ACHN (cell line): ENCODE results near the gene CCL8.
A peak's percentile ranks its signal among the peaks of the same experiment; 100 is the strongest.

Source experiments
- DNase-seq: peaks from one replicate; pipeline ENCODE4 v3.0.0-alpha.2; 2015
- in situ Hi-C: cut with HindIII; loops from 2 replicates; pipeline ENCODE4 v1.10.0; 2017; ENCODE audit warnings: low sequenced_read_pairs, low pct_ligation_motif_present, low pct_unique_long_range_greater_than_20kb

The CCL8 gene

DNA sequence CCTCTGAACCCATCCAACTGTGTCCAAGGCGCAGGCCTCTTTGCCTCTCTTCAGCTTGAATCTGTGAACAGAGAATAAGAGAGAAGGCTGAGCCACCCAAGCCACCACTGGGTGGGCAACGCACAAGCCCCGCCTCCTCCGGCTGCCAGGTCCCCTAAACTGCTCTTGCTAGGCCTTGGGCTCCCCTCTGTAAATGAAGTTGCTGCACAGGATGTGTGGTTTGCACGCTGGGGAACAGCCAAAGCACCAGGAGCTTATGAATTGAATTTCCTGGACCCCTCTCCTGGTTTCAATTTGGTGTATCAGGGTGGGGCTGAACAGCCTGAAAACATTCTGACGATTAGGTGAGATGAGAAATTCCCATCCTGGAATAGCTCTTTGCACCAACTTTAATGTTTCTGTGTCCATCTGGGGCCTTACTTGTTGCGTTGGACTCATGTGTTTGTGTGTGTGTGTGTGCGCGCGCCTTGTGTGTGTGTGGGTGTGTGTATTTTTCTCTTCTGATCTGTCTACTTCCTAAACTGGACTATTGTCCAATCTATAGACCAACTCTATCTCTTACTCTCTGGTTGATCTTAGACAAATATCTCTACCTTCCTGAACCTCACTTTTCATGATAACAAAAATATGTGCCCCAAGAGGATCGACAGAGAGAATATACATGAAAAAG is 41.5 kb downstream of the CCL8 start:
- in situ Hi-C loops: no loop called here
- DNase-seq: no peak

DNA sequence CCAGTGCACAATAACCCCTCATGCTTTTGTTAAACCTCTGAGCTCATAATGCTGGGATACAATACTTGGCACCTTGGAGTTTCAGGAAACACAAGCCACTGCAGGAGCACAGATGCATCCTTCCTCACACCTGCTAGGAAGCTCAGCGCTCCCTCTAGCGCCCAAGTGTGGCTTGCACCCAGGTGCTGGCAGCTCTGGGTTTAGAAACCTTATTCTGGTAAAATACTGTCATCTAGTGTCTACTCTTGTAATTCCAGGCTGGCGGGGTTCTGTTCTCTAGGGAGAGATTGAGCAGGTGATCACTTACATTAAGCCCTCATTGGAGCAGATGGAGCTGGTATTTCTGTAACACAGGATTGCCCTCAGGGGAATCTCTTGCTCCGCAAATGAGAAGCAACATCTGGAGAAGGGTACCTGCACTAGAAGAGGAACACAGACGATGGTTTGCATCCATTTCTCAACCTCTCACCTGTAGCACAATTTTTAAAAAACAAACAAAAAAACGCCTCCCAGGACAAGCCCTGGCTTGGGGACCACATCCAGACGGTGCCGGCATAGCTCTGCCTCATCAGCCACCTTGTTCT is 42.3 kb downstream of the CCL8 start:
- peak; percentile 90 for DNase-seq
- in situ Hi-C loops: no loop called here

DNA sequence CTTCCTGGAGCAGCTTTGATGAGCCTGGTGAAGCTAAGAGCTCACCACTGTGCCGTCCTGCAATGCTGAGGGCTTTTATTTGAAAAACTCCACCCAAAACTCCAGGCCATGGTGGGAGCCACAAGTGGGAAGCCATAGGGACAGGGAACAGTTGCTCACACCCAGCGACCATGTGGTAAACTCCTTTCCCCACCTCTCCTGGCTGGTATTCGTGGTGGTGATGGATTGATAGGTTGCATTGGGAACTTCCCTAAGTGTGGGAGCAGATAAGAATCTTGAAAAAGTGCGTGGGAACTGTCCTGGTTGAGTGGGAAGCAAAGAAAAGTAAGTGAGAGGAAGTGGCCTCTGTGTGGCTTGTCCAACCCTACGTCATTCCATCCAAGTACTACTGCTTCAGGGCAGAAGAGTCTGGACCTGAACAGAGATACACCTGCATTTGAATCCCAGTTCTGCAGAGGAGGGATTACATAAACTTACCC is 44.0 kb downstream of the CCL8 start, which contains the start of gene CCL1:
TSS of gene CCL1 (minus strand) at position 51 of the 479 bp plus-strand sequence. CDS start 72 bp downstream, outside the sequence.
- no peak for DNase-seq
- in situ Hi-C loops: no loop called here

DNA sequence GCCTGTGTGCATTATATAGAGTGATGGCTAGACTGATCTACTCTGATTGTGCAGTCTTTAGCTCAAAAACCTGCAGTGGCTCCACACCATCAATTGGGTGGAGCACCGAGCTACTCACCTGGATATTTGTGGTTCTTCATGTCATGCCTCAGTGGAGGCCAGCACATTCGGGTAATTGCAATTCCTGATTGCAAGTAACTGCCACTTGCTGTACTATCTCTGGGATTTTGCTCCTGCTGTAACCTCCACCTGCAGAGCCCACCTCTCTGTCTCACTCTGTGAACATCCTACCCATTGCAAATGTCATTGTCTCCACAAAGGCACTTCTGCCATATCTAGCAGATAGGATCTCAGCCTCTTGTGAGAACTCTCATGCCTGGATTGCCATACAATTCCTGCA is 45.5 kb downstream of the CCL8 start:
- no peak for DNase-seq
- in situ Hi-C loops: no loop called here

DNA sequence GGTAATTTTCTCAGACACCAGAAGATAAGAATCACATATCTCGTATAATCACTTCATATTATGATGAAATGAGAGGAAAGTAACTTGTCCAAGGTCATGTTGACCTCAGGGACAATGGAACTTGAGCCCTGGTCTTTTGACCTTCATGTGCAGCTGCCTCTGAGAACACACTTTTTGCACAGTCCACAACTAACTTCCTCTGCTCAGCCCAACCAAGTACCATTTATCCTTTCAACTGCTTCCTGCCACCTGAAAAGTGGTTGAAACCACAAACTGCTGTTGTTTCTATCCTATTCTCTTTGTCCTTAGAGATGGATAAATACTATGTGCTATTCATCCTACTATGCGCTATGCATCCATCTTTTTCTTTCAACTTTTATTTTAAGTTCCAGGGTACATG is 46.1 kb downstream of the CCL8 start:
- no peak for DNase-seq
- in situ Hi-C loops: no loop called here

DNA sequence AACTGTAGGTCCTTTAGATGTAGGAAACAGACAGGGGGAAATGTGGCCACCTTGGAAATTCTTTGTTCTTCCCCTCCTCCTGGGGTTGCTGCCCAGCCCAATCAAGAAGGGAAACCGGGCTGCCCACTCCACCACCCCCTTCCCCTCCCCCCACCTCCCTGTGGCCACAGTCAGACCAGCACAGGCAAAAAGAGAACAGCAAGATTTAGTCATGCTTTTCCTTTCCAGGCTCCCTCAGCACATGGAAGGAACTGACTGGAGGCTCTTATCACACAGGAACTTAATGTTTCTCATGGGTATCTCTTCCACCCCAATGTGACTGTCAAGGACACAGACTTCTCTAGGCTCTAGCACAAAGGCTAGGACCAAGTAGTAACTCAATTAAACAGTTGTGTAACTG is 46.8 kb downstream of the CCL8 start:
- DNase-seq: no peak
- in situ Hi-C loops: no loop called here

DNA sequence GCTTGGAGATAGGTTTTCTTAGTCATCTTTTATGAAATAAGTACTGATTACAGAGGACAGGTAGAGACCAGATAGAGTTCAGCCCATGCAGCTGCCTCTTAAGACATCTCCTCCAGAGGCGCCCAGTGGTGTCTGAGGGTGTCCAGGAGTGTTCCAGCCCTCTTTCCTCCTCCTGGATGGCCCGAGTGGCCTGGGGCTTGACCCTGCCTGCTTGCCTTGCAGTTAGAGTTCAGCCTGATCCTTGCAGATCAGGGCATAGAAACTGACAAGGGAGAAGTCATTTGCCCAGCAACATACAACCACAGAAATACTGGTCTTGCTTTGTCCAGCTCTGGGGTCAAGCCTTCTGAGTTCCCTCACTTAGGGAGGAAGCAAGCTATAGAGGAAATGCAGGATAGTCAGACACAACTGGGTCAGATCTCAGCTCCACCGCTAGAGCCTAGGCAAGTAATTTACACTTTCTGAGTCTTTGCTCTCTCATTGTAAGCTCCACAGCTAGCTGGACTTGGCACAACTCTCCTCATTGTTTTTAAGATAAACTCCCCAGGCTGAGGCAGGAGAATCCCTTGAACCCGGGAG is 47.4 kb downstream of the CCL8 start:
- in situ Hi-C loops: no loop called here
- DNase-seq: no peak

DNA sequence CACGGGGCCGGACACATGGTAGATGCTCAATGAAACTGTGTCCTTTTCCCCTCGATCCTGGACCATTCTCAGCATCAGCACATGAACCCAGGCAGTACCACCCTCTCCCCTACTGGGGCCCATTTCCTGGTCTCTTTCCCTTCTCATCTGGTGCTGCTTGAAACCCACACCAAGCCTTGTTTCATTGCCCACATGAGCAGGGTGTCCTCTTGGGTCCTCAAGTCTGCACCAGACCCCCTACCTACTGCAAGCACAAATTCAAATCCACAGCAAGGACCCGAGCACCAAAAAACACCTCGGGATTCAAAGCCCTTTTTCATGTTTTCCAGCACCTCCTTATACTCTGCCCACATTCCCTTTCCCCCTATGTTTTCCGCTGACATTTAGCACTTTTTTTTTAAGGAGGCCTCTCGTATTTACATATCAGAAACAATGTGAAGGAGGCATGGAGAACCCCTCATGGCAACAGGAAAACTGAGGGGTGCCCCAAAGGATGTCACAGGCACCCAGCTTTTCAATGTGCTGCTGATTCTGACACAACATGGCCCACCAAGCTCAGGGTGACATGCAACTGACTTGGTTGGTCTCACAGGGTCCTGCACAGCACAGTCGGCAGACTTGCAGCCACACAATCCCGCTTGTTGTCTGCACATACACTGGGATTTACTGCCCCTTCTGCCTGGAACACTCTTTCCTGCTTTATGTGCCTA is 48.4 kb downstream of the CCL8 start:
- in situ Hi-C loops: no loop called here

DNA sequence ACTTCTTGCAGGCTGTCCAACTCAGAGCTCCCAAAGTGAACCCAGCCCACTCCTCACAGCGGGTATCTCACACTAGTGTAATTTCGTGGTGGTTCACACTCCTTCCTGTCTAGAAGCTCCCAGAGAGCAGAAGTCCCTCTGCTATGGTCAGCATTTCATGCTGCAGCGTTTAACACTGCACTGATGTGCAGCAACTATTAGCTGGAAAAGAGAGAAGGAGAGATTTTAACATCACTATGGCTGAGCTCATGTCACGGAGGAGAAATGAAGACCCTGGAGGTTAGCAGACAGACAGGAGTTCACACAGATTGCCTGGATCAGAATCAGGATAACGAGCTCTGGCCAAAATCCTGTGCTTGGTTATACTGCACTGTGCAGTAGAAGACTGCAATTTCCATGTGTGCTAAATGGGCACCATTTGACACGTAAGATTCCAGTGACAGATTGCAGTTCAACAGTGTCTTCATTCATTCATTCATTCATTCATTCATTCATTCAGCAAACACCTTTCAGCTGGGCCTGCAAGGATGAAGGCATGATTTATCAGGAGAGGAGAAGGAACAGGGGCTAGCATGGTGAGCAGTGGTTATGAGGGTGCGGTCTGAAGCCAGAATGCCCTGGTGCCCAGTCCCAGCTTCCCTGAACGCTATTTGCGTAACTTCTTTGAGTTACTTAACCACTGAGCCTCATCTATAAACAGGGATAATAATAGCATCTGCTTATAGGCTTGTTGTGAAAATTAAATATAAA is 49.1 kb downstream of the CCL8 start:
- in situ Hi-C loops: no loop called here
- no peak for DNase-seq

More for the DNA sequence above, 48.4 kb downstream of the CCL8 start:
- no peak for DNase-seq

DNA sequence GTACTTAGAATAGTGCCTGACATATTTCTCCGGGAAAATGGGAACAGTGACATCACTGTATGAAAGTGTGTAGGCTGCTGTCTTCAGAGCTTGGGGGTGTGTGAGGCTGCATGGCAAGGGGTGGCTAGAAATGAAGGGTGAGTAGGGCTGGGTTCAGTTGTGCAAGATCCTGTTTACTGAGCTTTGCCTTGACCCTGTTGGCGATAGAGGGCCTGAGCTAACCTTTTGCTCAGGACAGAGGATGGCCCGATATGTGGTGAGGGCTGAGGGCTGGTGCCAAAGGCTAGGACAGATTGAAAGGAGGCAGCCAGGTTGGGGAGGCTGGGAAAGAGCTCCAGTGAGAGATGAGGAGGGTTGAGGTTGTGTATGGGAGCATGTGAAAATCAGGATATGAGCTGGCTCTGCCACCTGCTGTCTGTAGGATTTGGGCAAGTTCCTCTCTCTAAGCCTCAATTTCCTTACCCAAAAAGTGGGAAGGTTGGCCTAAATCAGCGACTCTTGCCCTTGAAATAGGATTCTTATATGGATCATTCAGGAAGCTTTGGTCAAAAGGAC is 49.8 kb downstream of the CCL8 start:
- no peak for DNase-seq
- in situ Hi-C loops: no loop called here

DNA sequence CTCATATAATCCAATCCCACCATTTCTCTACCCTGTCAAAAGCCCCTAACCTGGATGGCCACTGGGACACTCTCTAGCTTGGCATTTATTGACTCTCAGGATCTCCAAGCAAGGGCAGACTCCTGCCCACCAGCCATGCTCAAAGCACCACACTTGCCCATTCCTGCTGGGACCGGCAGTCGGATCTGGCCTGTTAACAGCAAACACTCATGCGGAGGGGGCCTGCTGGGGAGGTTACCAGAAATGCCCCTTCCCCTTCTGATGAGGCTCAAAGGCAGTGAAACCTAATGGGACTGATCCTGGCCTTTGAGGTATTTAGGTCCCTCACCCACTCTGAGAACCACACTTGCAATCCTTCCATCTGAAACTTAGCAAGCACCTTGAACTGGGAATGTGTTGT is 50.3 kb downstream of the CCL8 start:
- in situ Hi-C loops: no loop called here
- DNase-seq: no peak

DNA sequence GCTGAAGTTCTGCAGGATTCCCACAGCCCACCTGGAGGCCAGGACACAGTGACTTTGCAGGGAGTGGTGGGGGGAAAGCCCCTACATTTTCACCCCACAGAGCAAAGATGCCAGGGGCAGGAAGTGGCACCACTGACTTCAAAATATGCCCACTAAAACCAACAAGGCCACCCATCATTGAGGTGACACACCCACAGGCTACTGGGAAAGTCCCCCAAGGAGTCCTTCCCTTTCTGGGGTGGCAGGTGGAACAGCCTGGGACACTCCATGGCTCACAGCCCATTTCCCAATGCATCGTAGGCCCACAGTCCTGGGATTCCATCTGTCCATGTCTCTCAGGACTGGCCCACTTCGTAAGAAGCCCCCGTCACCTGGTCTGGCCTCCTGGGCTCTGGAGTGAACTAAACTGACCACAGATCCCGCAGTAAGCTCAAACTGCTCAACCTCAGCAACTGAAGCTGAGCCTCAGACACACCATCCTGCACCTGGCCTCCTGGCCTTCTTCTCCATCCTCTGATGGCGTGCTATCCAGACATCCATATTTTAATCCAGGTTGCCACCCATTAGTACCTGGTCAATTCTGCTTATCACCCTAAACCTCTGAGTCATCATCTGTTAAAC is 51.3 kb downstream of the CCL8 start:
- in situ Hi-C loops: no loop called here
- DNase-seq: no peak

DNA sequence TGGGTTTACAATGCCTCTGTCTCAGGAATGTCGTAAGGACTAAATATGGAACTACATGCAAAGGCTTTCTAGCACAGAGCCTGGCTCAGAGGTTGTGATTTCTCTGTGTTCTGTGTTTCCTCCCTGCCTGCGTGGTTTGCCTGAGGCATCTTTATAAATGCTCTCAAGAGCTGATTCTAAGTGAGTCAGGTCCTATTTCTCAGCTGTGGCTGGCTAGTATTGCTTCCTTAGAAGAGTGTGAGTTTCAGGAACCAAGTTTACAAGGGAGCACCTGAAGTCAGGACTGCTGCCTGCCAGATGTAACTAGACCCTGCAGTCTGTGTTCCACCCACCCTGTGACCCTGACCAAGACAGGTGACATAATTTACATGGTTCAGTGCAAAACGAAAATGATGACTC is 51.8 kb downstream of the CCL8 start:
- in situ Hi-C loops: no loop called here
- DNase-seq: no peak
